ENCODE results near the gene DDA1.

DDA1 gene

GRCh38 chr19:17312189-17313113 lies 3.1 kb downstream of the DDA1 start:
- DNase-seq, result no peak

- DNase-seq, result no peak
Observed at GRCh38 chr19:17314007-17314593, 4.7 kb downstream of the DDA1 start.

- no peak for DNase-seq
Observed at GRCh38 chr19:17318966-17319365, 9.6 kb downstream of the DDA1 start.

- no peak for DNase-seq
Observed at GRCh38 chr19:17319473-17320238, 10.3 kb downstream of the DDA1 start.

GRCh38 chr19:17320435-17320834 lies 11.1 kb downstream of the DDA1 start:
- no peak for DNase-seq

GRCh38 chr19:17321655-17322489 lies 12.5 kb downstream of the DDA1 start:
- DNase-seq, result no peak

- no peak for DNase-seq
Observed at GRCh38 chr19:17322854-17323253, 13.5 kb downstream of the DDA1 start.

GRCh38 chr19:17323300-17323963 lies 14.1 kb downstream of the DDA1 start:
- no peak for DNase-seq

- no peak for DNase-seq
Observed at GRCh38 chr19:17323964-17324332, 14.6 kb downstream of the DDA1 start.

GRCh38 chr19:17324357-17325114 lies 15.2 kb downstream of the DDA1 start:
- DNase-seq, result no peak

- no peak for DNase-seq
Observed at GRCh38 chr19:17325133-17325532, 15.8 kb downstream of the DDA1 start.

GRCh38 chr19:17325881-17326594 lies 16.7 kb downstream of the DDA1 start:
- DNase-seq, result no peak

- no peak for DNase-seq
Observed at GRCh38 chr19:17326595-17326966, 17.2 kb downstream of the DDA1 start.

GRCh38 chr19:17327068-17327653 lies 17.8 kb downstream of the DDA1 start:
- DNase-seq, result no peak

GRCh38 chr19:17327654-17328516 lies 18.5 kb downstream of the DDA1 start:
- DNase-seq, result no peak

GRCh38 chr19:17328517-17329365 lies 19.4 kb downstream of the DDA1 start:
- DNase-seq, result no peak

GRCh38 chr19:17329366-17330261 lies 20.3 kb downstream of the DDA1 start:
- DNase-seq, result no peak
